Inflammatory macrophage treated with lipopolysaccharide for 1 hour (primary cell): ENCODE results near the gene OR11G2.
"Not testable (repeated sequence)": the region's sequence is repeated elsewhere in the genome, so short reads cannot be mapped to it uniquely, and the experiment has no call there.

Experiments
- DNase-seq, 2 donors: peaks; one replicate each; pipeline ENCODE4 v3.0.0-alpha.2; 2020 to 2022

OR11G2 gene, protein sequence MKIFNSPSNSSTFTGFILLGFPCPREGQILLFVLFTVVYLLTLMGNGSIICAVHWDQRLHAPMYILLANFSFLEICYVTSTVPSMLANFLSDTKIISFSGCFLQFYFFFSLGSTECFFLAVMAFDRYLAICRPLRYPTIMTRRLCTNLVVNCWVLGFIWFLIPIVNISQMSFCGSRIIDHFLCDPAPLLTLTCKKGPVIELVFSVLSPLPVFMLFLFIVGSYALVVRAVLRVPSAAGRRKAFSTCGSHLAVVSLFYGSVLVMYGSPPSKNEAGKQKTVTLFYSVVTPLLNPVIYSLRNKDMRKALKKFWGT

DNA sequence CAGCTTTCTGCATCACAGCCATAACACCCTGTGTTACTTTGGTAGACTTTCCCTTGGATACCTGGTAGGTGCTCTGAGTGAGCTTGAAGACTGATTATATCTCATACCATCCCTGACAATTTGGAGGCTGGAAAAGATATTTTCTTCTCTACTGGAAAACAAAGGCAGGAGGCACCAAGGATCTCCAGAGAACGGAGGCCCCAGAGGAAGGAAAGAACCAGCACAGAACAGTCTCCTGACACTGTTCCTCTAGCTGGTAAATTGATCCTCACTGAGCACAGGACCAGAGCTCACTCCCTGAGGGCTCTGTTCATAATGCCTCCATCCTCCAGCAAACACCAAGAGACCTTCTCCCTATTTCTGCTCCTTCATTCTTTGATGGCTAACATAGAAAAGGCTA is at the start of gene OR11G2:
Gene OR11G2 (plus strand): TSS at position 301 of the 400 bp plus-strand sequence. CDS start 6,542 bp downstream, outside the sequence.
- DNase-seq, result no peak

GRCh38 chr14:20143911-20144310 is 46.8 kb upstream of the OR11G2 start:
- DNase-seq, result no peak

DNA sequence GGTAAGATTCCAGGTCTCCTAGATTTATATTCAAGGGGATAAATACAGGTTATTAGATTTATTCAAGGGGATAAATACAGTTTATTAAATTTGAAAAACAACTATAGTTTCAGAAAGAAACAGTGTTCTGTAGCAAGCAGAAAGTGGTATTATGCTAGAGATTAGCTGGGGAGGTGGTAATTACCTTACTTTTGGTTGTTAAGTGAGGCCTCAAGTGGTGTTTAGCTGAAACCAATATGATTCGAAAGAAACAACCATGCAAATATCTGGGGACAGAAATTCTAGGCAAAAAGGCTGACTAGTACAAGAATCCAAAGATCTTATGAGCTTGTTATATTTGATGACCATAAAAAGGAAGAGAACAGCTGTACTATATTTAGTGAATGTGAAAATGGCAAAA is 45.9 kb upstream of the OR11G2 start:
- DNase-seq, result no peak

- no peak for DNase-seq
Observed at GRCh38 chr14:20164462-20164861, 26.2 kb upstream of the OR11G2 start.

DNA sequence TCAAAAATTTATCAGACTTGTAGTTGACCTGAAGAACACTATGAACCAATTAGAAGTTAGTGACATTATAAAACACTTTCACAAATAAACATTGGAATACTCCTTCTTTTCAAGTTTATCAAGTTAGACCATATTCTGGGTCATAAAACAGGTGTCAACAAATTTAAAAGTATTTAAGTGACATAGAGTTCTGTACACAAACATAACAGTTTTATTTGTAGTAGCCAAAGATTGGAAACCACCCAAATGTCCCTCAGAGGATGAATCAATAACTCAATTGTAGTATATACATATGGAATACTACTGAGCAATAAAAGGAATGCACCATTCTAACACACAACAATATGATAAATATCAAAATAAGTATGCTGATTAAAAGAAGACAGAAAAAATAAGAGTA is 23.6 kb upstream of the OR11G2 start:
- DNase-seq, result no peak

- not testable (repeated sequence) for DNase-seq
Observed at GRCh38 chr14:20169852-20170251, 20.8 kb upstream of the OR11G2 start.

DNA sequence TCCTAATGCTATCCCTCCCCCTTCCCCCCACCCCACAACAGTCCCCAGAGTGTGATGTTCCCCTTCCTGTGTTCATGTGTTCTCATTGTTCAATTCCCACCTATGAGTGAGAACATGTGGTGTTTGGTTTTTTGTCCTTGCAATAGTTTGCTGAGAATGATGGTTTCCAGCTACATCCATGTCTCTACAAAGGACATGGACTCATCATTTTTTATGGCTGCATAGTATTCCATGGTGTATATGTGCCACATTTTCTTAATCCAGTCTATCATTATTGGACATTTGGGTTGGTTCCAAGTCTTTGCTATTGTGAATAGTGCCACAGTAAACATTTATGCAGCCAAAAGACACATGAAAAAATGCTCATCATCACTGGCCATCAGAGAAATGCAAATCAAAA is 16.5 kb upstream of the OR11G2 start:
- not testable (repeated sequence) for DNase-seq

DNA sequence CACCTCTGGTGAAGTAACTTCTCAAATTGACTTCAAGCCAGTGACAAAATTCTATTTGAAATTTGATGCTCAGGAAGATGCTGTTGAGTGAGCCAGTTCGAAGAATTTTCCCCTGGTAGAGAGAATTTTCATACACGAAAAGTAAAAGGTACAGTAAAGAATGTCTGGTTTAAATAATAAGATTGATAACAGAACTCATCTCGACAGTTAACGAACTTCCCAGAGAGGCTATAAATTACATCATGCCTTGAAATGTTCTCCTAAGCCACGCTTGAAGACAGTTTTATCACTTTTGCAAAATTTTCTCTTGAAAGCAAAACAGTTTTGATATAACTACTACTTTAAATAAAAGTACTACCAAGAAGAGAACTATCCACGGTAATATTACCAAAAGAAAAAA is 14.4 kb upstream of the OR11G2 start:
- no peak for DNase-seq

DNA sequence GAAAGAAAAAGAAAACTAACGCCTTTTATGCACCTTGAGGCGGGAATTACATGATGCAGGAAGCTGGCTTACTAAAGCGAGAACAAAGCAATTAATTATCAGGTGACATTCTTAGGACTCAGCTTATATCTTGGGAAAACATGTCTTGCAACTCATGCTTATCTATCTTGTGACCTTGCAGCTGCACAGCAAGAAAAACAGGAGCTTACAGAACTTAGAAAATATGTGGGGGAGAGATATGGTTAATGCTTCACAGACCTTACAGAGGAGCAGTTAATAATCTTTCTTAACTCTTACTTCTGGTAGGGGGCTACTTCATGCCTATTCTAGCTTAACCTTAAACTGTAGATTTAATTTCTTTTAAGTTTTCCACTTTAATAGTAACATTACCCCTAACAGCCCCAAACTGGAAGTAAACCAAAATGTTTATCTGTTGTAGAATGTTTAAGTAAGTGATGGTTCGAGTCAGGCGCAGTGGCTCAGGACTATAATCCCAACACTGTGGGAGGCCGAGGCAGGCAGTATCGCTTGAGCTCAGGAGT is 13.2 kb upstream of the OR11G2 start:
- DNase-seq, result no peak

GRCh38 chr14:20179218-20179617 is 11.5 kb upstream of the OR11G2 start:
- DNase-seq, result peak; percentile 29 to 36

DNA sequence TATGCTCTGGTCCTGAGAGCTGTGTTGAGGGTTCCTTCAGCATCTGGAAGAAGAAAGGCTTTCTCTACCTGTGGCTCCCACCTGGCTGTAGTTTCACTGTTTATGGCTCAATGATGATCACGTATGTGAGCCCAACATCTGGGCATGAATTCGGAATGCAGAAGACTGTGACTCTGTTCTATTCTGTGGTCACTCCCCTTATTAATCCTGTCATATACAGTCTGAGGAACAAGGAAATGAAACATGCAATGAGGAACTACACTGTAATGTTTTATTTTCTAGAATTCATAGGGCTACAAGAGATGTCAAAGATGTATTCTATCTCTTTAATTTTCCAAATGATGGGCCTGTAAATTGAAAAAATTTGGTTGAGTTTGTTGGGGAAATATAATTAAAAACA is 10.8 kb upstream of the OR11G2 start:
- DNase-seq, result peak; percentile 11 to 22

- DNase-seq, result no peak
Observed at GRCh38 chr14:20180486-20180885, 10.2 kb upstream of the OR11G2 start.

- no peak for DNase-seq
Observed at GRCh38 chr14:20184181-20184580, 6.5 kb upstream of the OR11G2 start.

- DNase-seq, result no peak
Observed at GRCh38 chr14:20191396-20191795, 700 bp downstream of the OR11G2 start.

- DNase-seq, result no peak
Observed at GRCh38 chr14:20194101-20194500, 3.4 kb downstream of the OR11G2 start.

- not testable (repeated sequence) for DNase-seq
Observed at GRCh38 chr14:20195170-20195569, 4.5 kb downstream of the OR11G2 start.

DNA sequence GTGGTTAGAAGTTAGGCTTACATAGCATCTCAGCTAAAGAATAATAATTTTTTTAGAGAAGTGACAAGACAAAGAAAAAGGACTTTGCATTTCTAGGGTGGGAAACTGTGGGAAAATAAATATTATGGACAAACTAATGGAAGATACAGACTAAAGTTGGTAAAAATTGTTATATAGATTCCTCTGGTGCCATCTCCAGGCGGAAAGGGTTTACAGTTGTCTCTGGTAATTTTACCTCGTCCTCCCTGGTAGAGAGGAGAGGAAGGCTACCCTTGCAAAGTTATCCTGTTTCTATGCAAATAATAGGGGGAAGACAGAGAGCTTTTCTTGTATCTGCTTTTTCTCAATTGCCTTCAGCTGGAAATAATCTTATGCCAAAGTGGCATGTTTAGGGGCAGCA is 5.2 kb downstream of the OR11G2 start:
- no peak for DNase-seq

DNA sequence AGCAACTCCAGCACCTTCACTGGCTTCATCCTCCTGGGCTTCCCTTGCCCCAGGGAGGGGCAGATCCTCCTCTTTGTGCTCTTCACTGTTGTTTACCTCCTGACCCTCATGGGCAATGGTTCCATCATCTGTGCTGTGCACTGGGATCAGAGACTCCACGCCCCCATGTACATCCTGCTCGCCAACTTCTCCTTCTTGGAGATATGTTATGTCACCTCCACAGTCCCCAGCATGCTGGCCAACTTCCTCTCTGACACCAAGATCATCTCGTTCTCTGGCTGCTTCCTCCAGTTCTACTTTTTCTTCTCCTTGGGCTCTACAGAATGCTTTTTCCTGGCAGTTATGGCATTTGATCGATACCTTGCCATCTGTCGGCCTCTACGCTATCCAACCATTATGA is 6.8 kb downstream of the OR11G2 start:
- peak; percentile 11 to 41 for DNase-seq

DNA sequence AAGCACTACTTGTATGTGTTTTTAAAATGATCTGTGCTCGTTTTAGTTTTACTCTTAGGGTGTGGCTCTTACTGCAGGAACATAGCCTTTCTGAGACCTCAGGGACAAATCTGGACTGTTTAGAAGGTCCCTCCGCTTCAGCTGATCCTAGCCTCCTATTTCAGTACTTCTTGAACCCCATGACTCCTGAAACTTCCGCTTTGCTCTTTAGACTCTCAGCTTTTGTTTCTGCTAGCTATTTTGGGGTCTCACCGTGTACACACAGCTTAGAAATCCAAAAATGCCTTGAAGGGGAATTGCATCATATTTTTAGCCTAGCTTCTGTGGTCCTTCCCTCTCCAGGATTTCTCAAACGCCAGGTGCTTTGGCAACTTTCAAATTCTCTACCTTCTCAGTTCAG is 8.3 kb downstream of the OR11G2 start:
- no peak for DNase-seq

DNA sequence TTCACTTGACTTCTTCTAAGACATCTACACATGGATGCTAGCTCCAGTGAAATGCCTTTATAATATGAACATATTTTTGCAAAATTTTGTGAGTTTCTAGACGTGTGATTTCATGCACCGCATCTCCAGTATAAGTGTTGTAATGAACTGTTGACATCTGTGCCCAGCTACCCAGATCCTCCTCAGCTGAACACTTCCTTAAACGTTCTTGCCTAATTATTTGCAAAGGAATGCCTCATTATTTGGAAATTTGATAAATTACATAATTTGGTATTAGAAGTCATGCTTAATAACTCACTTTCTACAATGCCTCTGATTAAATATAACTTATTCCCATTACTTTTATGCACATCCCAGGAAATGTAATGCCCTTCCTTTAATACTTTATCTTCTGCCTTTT is 14.0 kb downstream of the OR11G2 start:
- peak; percentile 43 to 45 for DNase-seq

DNA sequence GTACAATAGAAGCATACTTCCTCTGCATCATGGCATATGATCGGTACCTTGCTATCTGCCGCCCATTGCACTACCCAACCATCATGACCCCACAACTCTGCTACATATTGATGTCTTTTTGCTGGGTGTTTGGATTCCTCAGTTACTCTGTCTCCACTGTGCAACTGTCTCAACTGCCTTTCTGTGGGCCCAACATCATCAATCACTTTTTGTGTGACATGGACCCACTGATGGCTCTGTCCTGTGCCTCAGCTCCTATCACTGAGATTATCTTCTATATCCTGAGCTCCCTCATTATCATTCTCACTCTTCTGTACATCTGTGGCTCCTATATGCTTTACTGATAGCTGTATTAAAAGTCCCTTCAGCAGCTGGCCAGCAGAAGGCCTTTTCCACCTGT is 18.9 kb downstream of the OR11G2 start:
- no peak for DNase-seq

GRCh38 chr14:20212406-20212805 is 21.7 kb downstream of the OR11G2 start:
- not testable (repeated sequence) for DNase-seq

DNA sequence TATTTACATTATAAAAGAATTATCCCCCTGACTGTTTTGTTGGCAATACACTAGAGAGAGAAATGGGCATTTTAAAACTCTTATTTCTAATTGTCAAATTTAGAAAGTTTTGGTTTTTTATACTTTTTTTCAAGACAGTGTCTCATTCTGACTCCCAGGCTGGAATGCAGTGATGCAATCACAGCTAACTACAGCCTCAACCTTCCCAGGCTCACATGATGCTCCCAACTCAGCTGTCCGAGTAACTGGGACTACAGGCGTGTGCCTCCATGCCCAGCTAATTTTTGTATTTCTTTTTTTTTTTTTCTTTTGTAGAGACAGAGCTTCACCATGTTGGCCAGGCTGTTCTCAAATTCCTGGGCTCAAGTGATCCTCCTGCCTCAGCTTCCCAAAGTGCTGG is 24.5 kb downstream of the OR11G2 start:
- no peak for DNase-seq

DNA sequence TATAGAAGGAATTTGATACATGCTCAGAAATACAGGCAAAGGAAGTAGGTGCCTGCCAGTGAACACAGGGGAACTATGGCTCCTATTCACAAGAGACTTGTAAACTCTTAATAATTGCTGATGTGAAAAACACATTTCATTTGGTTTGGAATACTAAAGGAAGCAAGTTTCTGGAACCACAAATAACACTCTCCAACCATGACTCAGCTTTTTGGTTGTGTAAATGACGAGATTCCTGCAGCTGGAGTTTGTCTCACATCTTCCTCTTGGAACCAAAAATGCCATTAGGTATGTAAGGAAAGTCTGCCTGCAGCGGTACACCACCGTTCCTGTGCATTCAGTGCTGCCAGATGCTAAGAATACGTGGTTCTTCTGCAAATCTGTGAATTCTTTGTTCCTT is 28.3 kb downstream of the OR11G2 start:
- no peak for DNase-seq

DNA sequence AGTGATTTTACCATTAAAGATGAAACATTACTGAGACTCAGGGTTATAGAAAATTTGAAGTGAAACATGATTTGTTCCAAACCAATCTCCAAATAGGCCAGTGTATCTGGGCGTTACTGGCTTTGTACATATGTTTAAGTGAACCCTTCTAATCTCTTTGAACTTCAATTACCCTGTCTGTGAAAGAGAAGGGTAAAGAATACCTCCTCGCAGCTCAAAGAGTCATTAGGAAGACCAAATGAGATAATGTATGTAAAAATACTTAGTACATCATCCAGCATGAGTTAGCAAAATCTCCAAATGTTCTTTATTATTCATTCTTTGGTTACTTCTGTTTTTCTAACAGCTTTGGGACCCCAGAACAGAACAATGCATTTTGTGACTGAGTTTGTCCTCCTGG is 32.7 kb downstream of the OR11G2 start, which contains the start of gene OR11H6:
Gene OR11H6 (plus strand): TSS at position 301 of the 400 bp plus-strand sequence. CDS start 0 bp downstream, at position 301.
- DNase-seq, result no peak
